Naive B cell (primary cell): ENCODE data around the gene CCL7. TPM values are rescaled to one million over a fixed set of nuclear protein-coding genes. Genes with fewer than 3 reads are reported as not detected.

Source experiments
- ATAC-seq, 2 donors: fragments of 150-1000 bp; cut with Tn5 transposase; 2 replicates each; pipeline ENCODE4 v1.10.0; 2021; ENCODE audit warnings: low read depth in 2 of 2, mild to moderate bottlenecking in 2 of 2, moderate library complexity in 2 of 2
- DNase-seq: peaks from one replicate; pipeline ENCODE4 v3.0.0; 2022
- H3K27ac Mint-ChIP-seq, 6 donors: one replicate each; pipeline ENCODE4 v1.8.0; 2020 to 2022; ENCODE audit warnings: mild to moderate bottlenecking in 6 of 6, mixed read lengths in 6 of 6, moderate library complexity in 5 of 6, inconsistent platforms in 2 of 6
- H3K27me3 Mint-ChIP-seq, 3 donors: one replicate each; pipeline ENCODE4 v1.8.0; 2021 to 2022; ENCODE audit warnings: mixed read lengths in 3 of 3, mild to moderate bottlenecking in 1 of 3
- H3K36me3 Mint-ChIP-seq, 2 donors: one replicate each; pipeline ENCODE4 v1.8.0; 2020 to 2022; ENCODE audit warnings: mixed read lengths in 2 of 2, inconsistent platforms in 1 of 2, mild to moderate bottlenecking in 1 of 2
- H3K4me1 Mint-ChIP-seq, 3 donors: one replicate each; pipeline ENCODE4 v1.8.0; 2020 to 2022; ENCODE audit warnings: mixed read lengths in 3 of 3, inconsistent platforms in 1 of 3, mild to moderate bottlenecking in 1 of 3, moderate library complexity in 1 of 3
- H3K4me3 Mint-ChIP-seq, 8 donors: one replicate each; pipeline ENCODE4 v1.8.0; 2020 to 2022; ENCODE audit warnings: mild to moderate bottlenecking in 8 of 8, mixed read lengths in 8 of 8, moderate library complexity in 8 of 8, inconsistent platforms in 2 of 8
- H3K9me3 Mint-ChIP-seq, 7 donors: one replicate each; pipeline ENCODE4 v1.8.0; 2020 to 2022; ENCODE audit warnings: mixed read lengths in 7 of 7, mild to moderate bottlenecking in 5 of 7, inconsistent platforms in 2 of 7, moderate library complexity in 1 of 7
- polyA plus RNA-seq, 6 donors: library from polyadenylated mRNA; unstranded; fragments of 300-500 nt; fragmentation: Illumina TruSeq; gene quantifications; one replicate each; pipeline ENCODE4 v1.2.3, GENCODE V29; 2021; ENCODE audit warnings: low read depth in 6 of 6

Gene CCL7
- polyA plus RNA-seq, 6 donors from 2014 or later: not detected

DNA sequence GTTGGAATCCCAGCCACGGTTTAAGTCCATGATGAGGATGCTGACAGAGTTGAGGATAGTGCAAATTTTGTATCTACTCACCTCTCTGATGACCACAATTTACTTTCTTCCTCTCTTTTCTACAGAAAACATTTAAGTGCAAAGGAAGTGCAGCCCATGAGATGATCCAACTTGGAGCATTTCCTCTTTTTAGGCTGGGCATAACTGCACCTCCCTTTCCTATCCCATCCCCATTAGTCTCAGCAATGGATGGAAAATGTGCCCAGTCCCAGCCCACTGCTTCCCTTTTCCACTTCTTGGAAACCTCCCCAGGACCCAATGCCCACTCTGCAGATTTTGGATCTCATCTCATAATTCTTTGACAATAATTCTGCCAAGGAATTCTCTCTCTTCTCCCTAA, 32.6 kb downstream of the CCL7 start:
- peaks cover 0 to 6% (median 0%) of the 10 kb centered on the region in 7 donors for H3K9me3 Mint-ChIP-seq
- ATAC-seq (no peak), DNase-seq (no peak)
- H3K4me3 Mint-ChIP-seq: no peak overlapping the region
- peaks cover 0 to 3% of the 10 kb centered on the region in 2 donors for H3K36me3 Mint-ChIP-seq
- peaks cover 5 to 13% (median 13%) of the 10 kb centered on the region in 3 donors for H3K4me1 Mint-ChIP-seq
- H3K27ac Mint-ChIP-seq: no peak overlapping the region
- H3K27me3 Mint-ChIP-seq: peaks cover 42 to 56% (median 51%) of the 10 kb centered on the region in 3 donors

GRCh38 chr17:34303606-34304005, 33.6 kb downstream of the CCL7 start:
- Mint-ChIP-seq H3K36me3 (peaks cover 0 to 3% of the 10 kb centered on the region in 2 donors), H3K4me1 (peaks cover 5 to 13% (median 13%) of the 10 kb centered on the region in 3 donors), H3K27ac (no peak overlapping the region), H3K9me3 (peaks cover 0 to 4% (median 0%) of the 10 kb centered on the region in 7 donors), H3K27me3 (peaks cover 42 to 56% (median 49%) of the 10 kb centered on the region in 3 donors), H3K4me3 (no peak overlapping the region)
- DNase-seq: no peak
- ATAC-seq: no peak

- H3K4me3 Mint-ChIP-seq: no peak overlapping the region
- no peak for ATAC-seq
- no peak overlapping the region for H3K27ac Mint-ChIP-seq
- H3K4me1 Mint-ChIP-seq: peaks cover under 1 to 5% (median 2%) of the 10 kb centered on the region in 3 donors
- H3K27me3 Mint-ChIP-seq: peaks cover 35 to 52% (median 41%) of the 10 kb centered on the region in 3 donors
- H3K9me3 Mint-ChIP-seq: no peaks in the 10 kb centered on the region
- no peak for DNase-seq
- H3K36me3 Mint-ChIP-seq: peaks cover 0 to 3% of the 10 kb centered on the region in 2 donors
These were observed 35.0 kb downstream of the CCL7 start for GRCh38 chr17:34305061-34305460.

DNA sequence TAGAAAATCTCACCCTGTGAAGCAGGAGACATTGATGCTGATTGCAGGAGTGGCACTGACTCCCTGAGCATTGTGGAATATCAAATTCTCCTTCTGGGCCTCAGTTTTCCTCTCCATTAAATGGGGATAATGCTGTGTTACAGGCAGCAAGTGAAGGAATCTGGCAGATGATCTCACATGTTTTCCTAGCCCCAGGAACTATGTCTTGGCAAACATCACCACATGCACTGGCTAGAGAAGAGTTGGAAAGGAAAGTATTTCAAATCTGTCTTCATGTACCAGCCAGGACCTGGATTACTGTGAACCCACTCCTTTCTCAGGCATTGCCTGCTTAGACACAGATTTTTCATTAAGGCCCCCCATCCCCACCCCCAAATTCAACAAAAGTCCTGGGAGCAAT, 35.6 kb downstream of the CCL7 start:
- no peak for DNase-seq
- ATAC-seq: no peak
- H3K27ac Mint-ChIP-seq: no peak overlapping the region
- H3K4me1 Mint-ChIP-seq: peaks cover 0 to 3% (median 0%) of the 10 kb centered on the region in 3 donors
- no peak overlapping the region for H3K4me3 Mint-ChIP-seq
- H3K9me3 Mint-ChIP-seq: no peaks in the 10 kb centered on the region
- H3K36me3 Mint-ChIP-seq: peaks cover 0 to 3% of the 10 kb centered on the region in 2 donors
- H3K27me3 Mint-ChIP-seq: peaks cover 37 to 53% (median 46%) of the 10 kb centered on the region in 3 donors

- DNase-seq (no peak), ATAC-seq (no peak)
- no peaks in the 10 kb centered on the region for H3K36me3 Mint-ChIP-seq
- H3K27ac Mint-ChIP-seq: no peak overlapping the region
- no peaks in the 10 kb centered on the region for H3K9me3 Mint-ChIP-seq
- H3K27me3 Mint-ChIP-seq: peaks cover 34 to 48% (median 42%) of the 10 kb centered on the region in 3 donors
- no peak overlapping the region for H3K4me3 Mint-ChIP-seq
- no peaks in the 10 kb centered on the region for H3K4me1 Mint-ChIP-seq
These were observed 36.4 kb downstream of the CCL7 start for GRCh38 chr17:34306466-34306865.

DNA sequence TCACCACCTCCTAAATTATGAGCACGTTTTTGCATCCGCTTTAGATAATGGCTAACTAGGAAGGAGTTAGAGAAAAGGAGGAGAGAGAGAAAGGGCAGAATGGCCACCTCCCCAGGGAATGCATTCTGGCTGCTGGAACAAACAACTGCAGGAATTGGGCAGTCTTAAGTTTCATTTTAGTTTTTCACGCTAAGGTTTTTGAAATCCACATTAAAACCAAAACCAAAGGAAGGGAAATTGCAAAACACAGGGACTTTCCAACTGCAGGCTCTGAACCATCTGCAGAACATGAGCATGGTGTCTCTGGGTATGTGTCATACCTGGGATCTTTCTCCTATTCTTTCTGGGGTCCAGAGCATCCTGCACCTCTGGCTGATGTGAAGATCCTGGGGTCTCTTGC, 37.1 kb downstream of the CCL7 start:
- ATAC-seq: no peak
- no peak overlapping the region for H3K4me3 Mint-ChIP-seq
- DNase-seq: no peak
- H3K4me1 Mint-ChIP-seq: no peaks in the 10 kb centered on the region
- H3K27ac Mint-ChIP-seq: no peak overlapping the region
- H3K36me3 Mint-ChIP-seq: no peaks in the 10 kb centered on the region
- peaks cover 28 to 41% (median 38%) of the 10 kb centered on the region in 3 donors for H3K27me3 Mint-ChIP-seq
- H3K9me3 Mint-ChIP-seq: no peaks in the 10 kb centered on the region

GRCh38 chr17:34308371-34308770, 38.4 kb downstream of the CCL7 start:
- DNase-seq: no peak
- Mint-ChIP-seq H3K9me3 (no peaks in the 10 kb centered on the region), H3K4me3 (no peak overlapping the region), H3K4me1 (no peaks in the 10 kb centered on the region), H3K27ac (no peak overlapping the region), H3K27me3 (peaks cover 32 to 42% (median 34%) of the 10 kb centered on the region in 3 donors), H3K36me3 (no peaks in the 10 kb centered on the region)
- ATAC-seq: no peak

DNA sequence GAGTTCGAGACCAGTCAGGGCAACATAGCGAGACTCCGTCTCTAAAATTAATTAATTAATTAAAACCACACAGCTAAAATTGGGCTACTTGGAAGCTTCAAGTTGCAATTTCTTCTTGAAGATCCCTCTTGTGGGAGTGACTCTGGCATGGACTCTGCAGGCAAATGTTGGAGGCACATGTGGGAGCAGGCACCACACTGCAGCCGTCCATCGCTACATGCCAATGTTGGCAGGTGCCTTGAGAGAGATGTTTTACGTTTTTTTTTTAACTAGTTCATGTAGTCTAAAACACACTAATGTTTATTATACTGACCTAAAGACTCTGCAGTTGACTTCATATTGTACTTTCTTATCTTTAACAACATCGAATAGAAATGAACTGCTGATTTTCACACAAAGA, 41.3 kb downstream of the CCL7 start:
- Mint-ChIP-seq H3K4me1 (peaks cover 0 to 10% (median 7%) of the 10 kb centered on the region in 3 donors), H3K36me3 (no peaks in the 10 kb centered on the region), H3K27me3 (peaks cover 23 to 48% (median 32%) of the 10 kb centered on the region in 3 donors), H3K4me3 (no peak overlapping the region), H3K27ac (no peak overlapping the region), H3K9me3 (no peaks in the 10 kb centered on the region)
- DNase-seq (no peak), ATAC-seq (no peak)

DNA sequence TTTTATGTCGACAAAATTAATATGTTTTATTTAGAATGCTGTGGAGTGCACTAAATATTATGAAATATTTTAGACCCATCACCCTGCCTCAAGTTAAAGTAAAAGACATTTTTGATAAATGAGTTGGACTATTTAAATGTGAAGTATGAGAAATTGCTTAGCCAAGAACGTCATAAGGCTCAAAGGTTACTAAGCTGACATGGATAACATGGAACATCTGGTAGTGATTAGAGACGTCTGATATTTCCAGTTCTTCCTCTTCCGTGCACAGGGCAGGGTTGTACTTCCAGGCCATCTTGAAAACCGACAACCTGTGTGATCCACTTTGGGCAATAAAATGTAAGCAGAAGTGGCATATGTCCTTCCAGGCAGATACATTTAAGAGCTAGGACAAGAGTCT, 42.1 kb downstream of the CCL7 start:
- H3K27me3 Mint-ChIP-seq: peaks cover 30 to 40% (median 32%) of the 10 kb centered on the region in 3 donors
- no peaks in the 10 kb centered on the region for H3K36me3 Mint-ChIP-seq
- ATAC-seq: no peak
- no peak for DNase-seq
- H3K27ac Mint-ChIP-seq: no peak overlapping the region
- peaks cover 0 to 10% (median 7%) of the 10 kb centered on the region in 3 donors for H3K4me1 Mint-ChIP-seq
- H3K4me3 Mint-ChIP-seq: no peak overlapping the region
- H3K9me3 Mint-ChIP-seq: no peaks in the 10 kb centered on the region

GRCh38 chr17:34313164-34313563, 43.1 kb downstream of the CCL7 start:
- H3K27ac Mint-ChIP-seq: peak overlapping the region in 1 of 6 donors; percentile 35
- ATAC-seq: no peak

GRCh38 chr17:34314279-34314678, 44.3 kb downstream of the CCL7 start:
- H3K4me1 Mint-ChIP-seq: peaks cover 0 to 10% (median 7%) of the 10 kb centered on the region in 3 donors
- no peak overlapping the region for H3K4me3 Mint-ChIP-seq
- peaks cover 22 to 28% (median 24%) of the 10 kb centered on the region in 3 donors for H3K27me3 Mint-ChIP-seq
- H3K9me3 Mint-ChIP-seq: no peaks in the 10 kb centered on the region
- DNase-seq: no peak
- no peaks in the 10 kb centered on the region for H3K36me3 Mint-ChIP-seq
- H3K27ac Mint-ChIP-seq: no peak overlapping the region
- ATAC-seq: no peak

More at GRCh38 chr17:34313164-34313563, 43.1 kb downstream of the CCL7 start:
- H3K4me1 Mint-ChIP-seq: peaks cover 0 to 10% (median 7%) of the 10 kb centered on the region in 3 donors
- H3K4me3 Mint-ChIP-seq: no peak overlapping the region
- H3K36me3 Mint-ChIP-seq: no peaks in the 10 kb centered on the region
- DNase-seq: no peak
- no peaks in the 10 kb centered on the region for H3K9me3 Mint-ChIP-seq
- peaks cover 23 to 30% (median 24%) of the 10 kb centered on the region in 3 donors for H3K27me3 Mint-ChIP-seq

GRCh38 chr17:34318474-34318873, 48.5 kb downstream of the CCL7 start:
- Mint-ChIP-seq H3K4me3 (no peak overlapping the region), H3K27me3 (peaks cover 7 to 32% (median 25%) of the 10 kb centered on the region in 3 donors), H3K9me3 (peaks cover 0 to 7% (median 2%) of the 10 kb centered on the region in 7 donors), H3K36me3 (no peaks in the 10 kb centered on the region), H3K4me1 (peaks cover 0 to 10% (median 7%) of the 10 kb centered on the region in 3 donors), H3K27ac (no peak overlapping the region)
- ATAC-seq (no peak), DNase-seq (no peak)

DNA sequence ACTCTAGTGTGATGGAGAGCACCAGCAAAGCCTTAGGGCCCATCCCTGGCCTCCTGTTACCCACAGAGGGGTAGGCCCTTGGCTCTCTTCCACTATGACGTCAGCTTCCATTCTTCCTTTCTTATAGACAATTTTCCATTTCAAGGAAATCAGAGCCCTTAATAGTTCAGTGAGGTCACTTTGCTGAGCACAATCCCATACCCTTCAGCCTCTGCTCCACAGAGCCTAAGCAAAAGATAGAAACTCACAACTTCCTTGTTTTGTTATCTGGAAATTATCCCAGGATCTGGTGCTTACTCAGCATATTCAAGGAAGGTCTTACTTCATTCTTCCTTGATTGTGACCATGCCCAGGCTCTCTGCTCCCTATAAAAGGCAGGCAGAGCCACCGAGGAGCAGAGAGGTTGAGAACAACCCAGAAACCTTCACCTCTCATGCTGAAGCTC, 49.0 kb downstream of the CCL7 start, which contains the start of gene CCL8:
CCL8 (plus strand) TSS at position 397 of the 445 bp plus-strand sequence. CDS start 67 bp downstream, outside the sequence.
- DNase-seq (no peak), ATAC-seq (no peak)
- Mint-ChIP-seq H3K27me3 (peaks cover 7 to 38% (median 22%) of the 10 kb centered on the region in 3 donors), H3K27ac (no peak within 1 kb of the TSS), H3K4me1 (peaks cover 0 to 8% (median 6%) of the 10 kb centered on the region in 3 donors), H3K4me3 (no peak within 1 kb of the TSS), H3K9me3 (peaks cover 5 to 13% (median 6%) of the 10 kb centered on the region in 7 donors), H3K36me3 (no peaks in the 10 kb centered on the region)
